Embryonic facial prominence (tissue), 1 donor: ENCODE results near the gene S100A3.

Source experiments
- DNase-seq: peaks from one replicate; pipeline ENCODE4 v3.0.0-alpha.2; 2016; ENCODE audit errors: extremely low spot score

S100A3 gene

GRCh38 chr1:153509729-153510354 lies 39.2 kb downstream of the S100A3 start:
- no peak for DNase-seq

GRCh38 chr1:153509036-153509435 lies 40.0 kb downstream of the S100A3 start:
- no peak for DNase-seq

- DNase-seq, result no peak
These were observed 41.0 kb downstream of the S100A3 start for GRCh38 chr1:153507926-153508583.

GRCh38 chr1:153506831-153507413 lies 42.1 kb downstream of the S100A3 start:
- no peak for DNase-seq

GRCh38 chr1:153506386-153506785 lies 42.7 kb downstream of the S100A3 start:
- DNase-seq, result no peak

GRCh38 chr1:153505576-153505975 lies 43.5 kb downstream of the S100A3 start:
- DNase-seq, result no peak

- no peak for DNase-seq
These were observed 45.3 kb downstream of the S100A3 start for GRCh38 chr1:153503766-153504165.

- DNase-seq, result no peak
These were observed 50.3 kb downstream of the S100A3 start for GRCh38 chr1:153498746-153499145.
